RWPE2 (cell line): Measurements from ENCODE around the gene DHRS3.
A peak's percentile ranks its signal among the peaks of the same experiment; 100 is the strongest.

Source experiments
- ATAC-seq: fragments of 200-7000 bp; cut with Tn5 transposase; 3 replicates; pipeline ENCODE4 v1.9.1; 2021; ENCODE audit warnings: low read depth
- DNase-seq: peaks from one replicate; pipeline ENCODE4 v3.0.0-alpha.2; 2020; ENCODE audit warnings: low spot score
- H3K27ac ChIP-seq: fragments of 450-650 bp; 2 replicates; pipeline ENCODE4 v1.5.1; 2017; ENCODE audit warnings: mild to moderate bottlenecking; ENCODE audit not compliant: poor library complexity, severe bottlenecking
- H3K27me3 ChIP-seq: fragments of 250-450 bp; sonication (Bioruptor Pico); 2 replicates; pipeline ENCODE4 v1.5.1; 2021; ENCODE audit warnings: mild to moderate bottlenecking, moderate library complexity; ENCODE audit not compliant: insufficient read depth, poor library complexity, severe bottlenecking
- H3K36me3 ChIP-seq: fragments of 250-450 bp; sonication (Bioruptor Pico); 2 replicates; pipeline ENCODE4 v1.5.1; 2020; ENCODE audit warnings: low read depth, mild to moderate bottlenecking, moderate library complexity
- H3K4me1 ChIP-seq: fragments of 250-450 bp; sonication (Bioruptor Pico); 2 replicates; pipeline ENCODE4 v1.5.1; 2021; ENCODE audit warnings: mild to moderate bottlenecking, moderate library complexity; ENCODE audit not compliant: insufficient read depth, poor library complexity, severe bottlenecking
- H3K4me3 ChIP-seq: fragments of 250-450 bp; sonication (Bioruptor Pico); 2 replicates; pipeline ENCODE4 v1.5.1; 2021; ENCODE audit warnings: mild to moderate bottlenecking, moderate library complexity; ENCODE audit not compliant: severe bottlenecking
- H3K9me3 ChIP-seq: fragments of 250-450 bp; sonication (Bioruptor Pico); 2 replicates; pipeline ENCODE4 v1.5.1; 2021; ENCODE audit warnings: mild to moderate bottlenecking, moderate library complexity; ENCODE audit not compliant: severe bottlenecking
- TF ChIP-seq, protein P1 (sequence below): fragments of 450-650 bp; IDR thresholded peaks from one replicate; pipeline ENCODE4 v1.5.1; 2017; ENCODE audit warnings: mild to moderate bottlenecking, moderate library complexity; ENCODE audit not compliant: poor library complexity, severe bottlenecking

DHRS3 gene

DNA sequence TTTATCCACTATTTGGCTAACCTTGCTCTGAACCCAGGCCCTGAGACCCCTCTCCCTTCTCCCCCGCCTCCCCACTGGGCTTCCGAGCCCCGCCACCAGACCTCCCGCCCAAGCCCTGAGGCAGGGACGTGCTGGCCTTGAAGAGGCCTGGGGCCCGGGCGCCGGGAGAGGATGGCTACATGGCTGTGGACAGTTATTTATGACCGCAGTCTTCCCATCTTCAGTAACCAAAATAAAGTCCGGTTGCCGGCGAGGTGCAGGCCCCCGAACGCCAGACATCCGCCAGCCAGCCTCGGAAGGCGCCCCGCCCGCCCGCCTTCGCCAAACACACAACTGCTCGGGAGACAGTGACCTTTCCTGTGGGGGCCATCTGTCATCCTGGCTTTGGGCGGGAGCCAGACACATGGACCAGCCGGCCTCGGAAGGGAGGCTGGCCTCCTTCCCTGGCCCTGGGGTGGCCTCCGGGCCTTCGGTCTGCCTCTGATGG is 69.0 kb downstream of the DHRS3 start:
- Histone ChIP-seq H3K36me3 (no peaks in the 10 kb centered on the region), H3K9me3 (no peaks in the 10 kb centered on the region), H3K27ac (no peak overlapping the region), H3K27me3 (no peaks in the 10 kb centered on the region), H3K4me1 (peaks cover 11% of the 10 kb centered on the region), H3K4me3 (no peak overlapping the region)
- TF ChIP-seq, protein P1, sequence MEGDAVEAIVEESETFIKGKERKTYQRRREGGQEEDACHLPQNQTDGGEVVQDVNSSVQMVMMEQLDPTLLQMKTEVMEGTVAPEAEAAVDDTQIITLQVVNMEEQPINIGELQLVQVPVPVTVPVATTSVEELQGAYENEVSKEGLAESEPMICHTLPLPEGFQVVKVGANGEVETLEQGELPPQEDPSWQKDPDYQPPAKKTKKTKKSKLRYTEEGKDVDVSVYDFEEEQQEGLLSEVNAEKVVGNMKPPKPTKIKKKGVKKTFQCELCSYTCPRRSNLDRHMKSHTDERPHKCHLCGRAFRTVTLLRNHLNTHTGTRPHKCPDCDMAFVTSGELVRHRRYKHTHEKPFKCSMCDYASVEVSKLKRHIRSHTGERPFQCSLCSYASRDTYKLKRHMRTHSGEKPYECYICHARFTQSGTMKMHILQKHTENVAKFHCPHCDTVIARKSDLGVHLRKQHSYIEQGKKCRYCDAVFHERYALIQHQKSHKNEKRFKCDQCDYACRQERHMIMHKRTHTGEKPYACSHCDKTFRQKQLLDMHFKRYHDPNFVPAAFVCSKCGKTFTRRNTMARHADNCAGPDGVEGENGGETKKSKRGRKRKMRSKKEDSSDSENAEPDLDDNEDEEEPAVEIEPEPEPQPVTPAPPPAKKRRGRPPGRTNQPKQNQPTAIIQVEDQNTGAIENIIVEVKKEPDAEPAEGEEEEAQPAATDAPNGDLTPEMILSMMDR = no peak
- no peak for ATAC-seq
- peak; percentile 57 for DNase-seq

DNA sequence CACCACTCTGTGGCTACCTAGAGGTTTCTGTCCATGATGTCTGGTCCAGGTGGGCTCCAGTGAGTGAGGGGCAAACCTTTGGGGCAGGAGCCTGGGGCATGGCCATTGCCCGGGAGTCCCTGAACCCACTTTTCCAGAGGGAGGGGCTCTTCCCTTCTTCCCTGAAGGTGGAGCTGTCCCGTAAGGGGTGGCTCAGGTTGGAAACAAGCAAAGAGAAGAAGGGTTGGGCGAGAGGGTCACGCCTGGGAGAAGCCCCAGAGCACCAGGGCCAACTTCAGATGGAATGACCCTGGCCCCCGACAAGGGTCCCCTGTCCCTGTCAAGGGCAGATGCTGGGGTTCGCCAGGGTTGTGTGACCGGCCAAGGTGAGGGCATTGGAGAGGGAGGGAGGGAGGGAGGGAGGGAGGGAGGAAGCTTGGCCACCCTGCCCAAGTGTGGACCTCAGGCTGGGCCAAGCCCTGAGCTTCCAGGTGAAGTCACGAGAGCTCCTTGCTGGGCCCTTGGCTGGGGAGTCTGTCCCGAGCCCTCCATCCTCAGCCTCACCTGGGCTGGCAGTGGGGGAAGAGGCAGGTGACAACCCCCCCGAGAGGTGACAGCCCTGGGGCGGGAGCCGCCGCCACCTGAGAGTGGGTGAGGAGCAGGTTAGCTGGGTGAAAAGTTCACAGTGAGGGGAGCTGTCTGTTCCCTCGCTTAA is 69.6 kb downstream of the DHRS3 start:
- ATAC-seq = no peak
- no peaks in the 10 kb centered on the region for H3K36me3 ChIP-seq
- no peaks in the 10 kb centered on the region for H3K27me3 ChIP-seq
- DNase-seq = peak; percentile 59
- H3K27ac ChIP-seq = no peak overlapping the region
- no peak overlapping the region for H3K4me3 ChIP-seq
- H3K4me1 ChIP-seq = peaks cover 11% of the 10 kb centered on the region
- no peaks in the 10 kb centered on the region for H3K9me3 ChIP-seq
- TF ChIP-seq, protein P1 = no peak

DNA sequence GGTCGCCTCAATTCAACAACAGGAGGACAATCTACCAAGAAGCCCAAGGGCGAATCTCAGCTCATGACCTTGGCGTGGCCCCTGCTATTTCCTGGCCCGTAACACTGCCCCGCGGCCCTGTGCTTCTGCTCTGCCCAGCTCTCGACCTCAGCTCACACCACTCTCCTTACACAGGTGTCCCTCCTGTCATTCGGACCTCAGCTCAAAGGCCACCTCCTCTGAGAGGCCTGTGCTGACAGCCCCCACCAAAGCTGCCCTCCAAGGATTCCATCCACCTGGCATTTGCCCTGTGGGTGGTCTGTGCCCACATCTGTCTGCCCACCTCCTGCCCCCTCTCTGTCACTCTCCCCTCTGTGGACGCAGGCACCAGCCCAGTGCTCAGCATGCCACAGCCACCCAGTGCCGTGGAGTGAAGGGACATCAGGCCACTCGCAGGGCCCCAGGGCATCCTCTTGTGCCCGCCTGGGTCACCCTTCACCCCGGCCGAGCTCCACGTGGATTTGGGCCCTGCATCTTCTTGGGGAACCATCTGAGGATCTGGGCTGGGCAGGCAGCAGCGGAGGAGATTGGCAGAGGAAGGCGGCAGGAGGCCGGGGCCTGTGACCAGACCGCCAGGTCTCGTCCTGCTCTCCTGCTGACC is 70.3 kb downstream of the DHRS3 start:
- TF ChIP-seq, protein P1 = no peak
- no peak for ATAC-seq
- H3K27me3 ChIP-seq = no peaks in the 10 kb centered on the region
- H3K36me3 ChIP-seq = no peaks in the 10 kb centered on the region
- H3K27ac ChIP-seq = no peak overlapping the region
- peak; percentile 38 for DNase-seq
- H3K9me3 ChIP-seq = no peaks in the 10 kb centered on the region
- H3K4me3 ChIP-seq = no peak overlapping the region
- peaks cover 11% of the 10 kb centered on the region for H3K4me1 ChIP-seq

DNA sequence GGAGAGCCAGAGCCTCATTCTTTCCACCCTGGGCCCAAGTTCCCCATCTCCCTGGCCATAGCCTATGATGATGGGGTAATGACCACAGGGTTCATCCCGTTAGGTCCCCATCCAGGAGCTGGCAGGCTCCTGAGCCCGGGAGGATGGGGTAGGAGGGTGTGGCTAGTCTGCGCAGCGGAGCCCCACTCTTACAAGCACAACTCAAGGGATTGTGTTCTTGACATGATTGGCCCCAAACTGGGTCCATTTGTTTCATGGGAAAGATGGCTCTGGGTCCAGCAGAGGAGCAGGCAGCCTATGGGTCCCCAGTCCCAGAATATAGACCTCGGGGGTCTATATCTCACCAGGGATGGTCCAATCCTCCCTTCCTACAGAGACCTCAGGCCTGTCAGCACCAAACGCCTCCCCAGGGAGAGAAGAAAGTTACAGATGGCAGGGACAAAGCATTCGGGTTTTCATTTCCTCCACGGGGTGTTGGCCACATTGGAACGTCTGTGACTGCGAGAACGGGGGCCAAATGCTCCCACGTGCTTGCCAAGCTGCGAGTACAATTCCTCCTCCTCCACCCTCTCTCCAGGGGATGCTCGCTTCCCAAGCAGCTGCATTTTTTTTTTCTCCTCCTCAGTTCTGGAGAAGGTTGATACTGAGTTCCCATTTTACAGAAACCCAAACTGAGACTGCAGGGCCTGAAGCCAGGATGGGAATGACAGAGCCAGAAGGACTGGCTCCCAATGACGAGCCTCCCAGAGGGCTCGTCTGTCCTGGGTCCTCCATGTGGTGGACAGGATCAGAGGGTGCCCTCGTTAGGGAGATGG is 71.0 kb downstream of the DHRS3 start:
- Histone ChIP-seq H3K36me3 (no peaks in the 10 kb centered on the region), H3K27me3 (no peaks in the 10 kb centered on the region), H3K4me1 (peaks cover 11% of the 10 kb centered on the region), H3K27ac (no peak overlapping the region), H3K4me3 (no peak overlapping the region), H3K9me3 (no peaks in the 10 kb centered on the region)
- ATAC-seq (no peak), DNase-seq (peak; percentile 29)
- TF ChIP-seq, protein P1 = no peak
